HEK293 (cell line): Measurements from ENCODE around the gene PLAAT4.

ENCODE experiments used
- CTCF ChIA-PET: fragments of 350-600 bp; formaldehyde crosslinking; extraction: SDS; loops from one replicate; lab custom pipeline; 2021; ENCODE audit warnings: antibody characterized with exemption; lab: Yijun Ruan, JAX
- POLR2A ChIA-PET: fragments of 300-600 bp; formaldehyde crosslinking; extraction: SDS; loops from one replicate; lab custom pipeline; 2020; ENCODE audit warnings: antibody characterized with exemption, inconsistent platforms; lab: Yijun Ruan, JAX
- H3K27ac ChIP-seq: fragments of 200-500 bp; sonication (Bioruptor generic); 2 replicates; pipeline ENCODE4 v1.5.1; 2014; ENCODE audit warnings: low read depth, low read length, control low read depth, inconsistent platforms; ENCODE audit errors: extremely low read depth
- H3K36me3 ChIP-seq, 2 experiments: fragments of 200-500 bp in 1 of 2; sonication (Bioruptor generic) in 1 of 2; 1 replicate in 1 of 2; 2 replicates in 1 of 2; pipeline ENCODE4 v1.5.1; 2014 to 2017; ENCODE audit warnings: inconsistent platforms in 2 of 2, low read length in 2 of 2; ENCODE audit not compliant: control insufficient read depth in 2 of 2, insufficient read depth in 1 of 2
- H3K4me1 ChIP-seq: fragments of 200-500 bp; sonication (Bioruptor generic); 2 replicates; pipeline ENCODE4 v1.5.1; 2014; ENCODE audit warnings: mild to moderate bottlenecking, low read length, inconsistent platforms; ENCODE audit not compliant: control insufficient read depth, insufficient read depth
- H3K4me3 ChIP-seq: 2 replicates; pipeline ENCODE4 v1.5.1; 2011; ENCODE audit warnings: low read depth, mild to moderate bottlenecking, control low read depth, low read length, moderate library complexity
- H3K9me3 ChIP-seq: fragments of 200-500 bp; sonication (Bioruptor generic); 2 replicates; pipeline ENCODE4 v1.5.1; 2014; ENCODE audit warnings: low read depth, low read length, inconsistent platforms; ENCODE audit not compliant: control insufficient read depth, insufficient read depth
- CTCF ChIP-seq: fragments of 450-650 bp; formaldehyde crosslinking; IDR thresholded peaks from 2 replicates; pipeline ENCODE4 v1.5.1; 2016; ENCODE audit warnings: missing biosample characterization, missing genetic modification characterization
- GLI2 ChIP-seq: fragments of 450-650 bp; formaldehyde crosslinking; IDR thresholded peaks from 2 replicates; pipeline ENCODE4; 2017; ENCODE audit warnings: missing biosample characterization, missing genetic modification characterization, low read depth, borderline replicate concordance
- KLF10 ChIP-seq: fragments of 450-650 bp; IDR thresholded peaks from 2 replicates; pipeline ENCODE4 v1.5.1; 2018; ENCODE audit warnings: missing biosample characterization, mild to moderate bottlenecking, missing genetic modification characterization
- MZF1 ChIP-seq: fragments of 450-650 bp; formaldehyde crosslinking; IDR thresholded peaks from 2 replicates; pipeline ENCODE4 v1.5.1; 2017; ENCODE audit warnings: missing biosample characterization, missing genetic modification characterization, borderline replicate concordance
- WT1 ChIP-seq: fragments of 450-650 bp; formaldehyde crosslinking; IDR thresholded peaks from 2 replicates; pipeline ENCODE4 v1.5.1; 2016; ENCODE audit warnings: missing biosample characterization, missing genetic modification characterization
- ZBTB11 ChIP-seq: fragments of 450-650 bp; formaldehyde crosslinking; conservative IDR thresholded peaks from 2 replicates; pipeline ENCODE4 v1.5.1; 2016; ENCODE audit warnings: low read depth, missing biosample characterization, missing genetic modification characterization
- ZBTB21 ChIP-seq: fragments of 450-650 bp; formaldehyde crosslinking; IDR thresholded peaks from 2 replicates; pipeline ENCODE4 v1.5.1; 2017; ENCODE audit warnings: missing biosample characterization, missing genetic modification characterization
- ZNF133 ChIP-seq: fragments of 450-650 bp; formaldehyde crosslinking; IDR thresholded peaks from 2 replicates; pipeline ENCODE4 v1.5.1; 2016; ENCODE audit warnings: missing biosample characterization, missing genetic modification characterization
- ZNF140 ChIP-seq: fragments of 450-650 bp; formaldehyde crosslinking; IDR thresholded peaks from 2 replicates; pipeline ENCODE4 v1.5.1; 2016; ENCODE audit warnings: missing biosample characterization, missing genetic modification characterization
- ZNF184 ChIP-seq: fragments of 450-650 bp; IDR thresholded peaks from 2 replicates; pipeline ENCODE4 v1.5.1; 2018; ENCODE audit warnings: missing biosample characterization, mild to moderate bottlenecking, missing genetic modification characterization
- ZNF2 ChIP-seq: fragments of 450-650 bp; formaldehyde crosslinking; IDR thresholded peaks from 2 replicates; pipeline ENCODE4 v1.5.1; 2016; ENCODE audit warnings: missing biosample characterization, missing genetic modification characterization
- ZNF248 ChIP-seq: fragments of 450-650 bp; formaldehyde crosslinking; IDR thresholded peaks from 2 replicates; pipeline ENCODE4 v1.5.1; 2017; ENCODE audit warnings: missing biosample characterization, missing genetic modification characterization
- ZNF398 ChIP-seq: fragments of 450-650 bp; formaldehyde crosslinking; IDR thresholded peaks from 2 replicates; pipeline ENCODE4 v1.5.1; 2017; ENCODE audit warnings: missing biosample characterization, missing genetic modification characterization
- ZNF426 ChIP-seq: fragments of 450-650 bp; formaldehyde crosslinking; IDR thresholded peaks from 2 replicates; pipeline ENCODE4 v1.5.1; 2017; ENCODE audit warnings: missing biosample characterization, missing genetic modification characterization, mild to moderate bottlenecking, inconsistent platforms, moderate library complexity
- ZNF449 ChIP-seq: fragments of 450-650 bp; formaldehyde crosslinking; IDR thresholded peaks from 2 replicates; pipeline ENCODE4 v1.5.1; 2017; ENCODE audit warnings: missing biosample characterization, mild to moderate bottlenecking, missing genetic modification characterization, moderate library complexity
- ZNF514 ChIP-seq: fragments of 450-650 bp; formaldehyde crosslinking; IDR thresholded peaks from 2 replicates; pipeline ENCODE4 v1.5.1; 2016; ENCODE audit warnings: missing biosample characterization, missing genetic modification characterization
- ZNF549 ChIP-seq: fragments of 450-650 bp; IDR thresholded peaks from 2 replicates; pipeline ENCODE4 v1.5.1; 2018; ENCODE audit warnings: missing biosample characterization, missing genetic modification characterization, mild to moderate bottlenecking, inconsistent platforms, moderate library complexity
- ZNF654 ChIP-seq: fragments of 450-650 bp; formaldehyde crosslinking; IDR thresholded peaks from 2 replicates; pipeline ENCODE4 v1.5.1; 2016; ENCODE audit warnings: low read depth, missing biosample characterization, missing genetic modification characterization
- ZNF664 ChIP-seq: fragments of 450-650 bp; formaldehyde crosslinking; IDR thresholded peaks from 2 replicates; pipeline ENCODE4 v1.5.1; 2016; ENCODE audit warnings: missing biosample characterization, missing genetic modification characterization
- ZNF670 ChIP-seq: fragments of 450-650 bp; formaldehyde crosslinking; IDR thresholded peaks from 2 replicates; pipeline ENCODE4 v1.5.1; 2016; ENCODE audit warnings: missing biosample characterization, missing genetic modification characterization, low read depth
- ZNF76 ChIP-seq: fragments of 450-650 bp; formaldehyde crosslinking; IDR thresholded peaks from 2 replicates; pipeline ENCODE4; 2016; ENCODE audit warnings: low read depth, missing biosample characterization, missing genetic modification characterization, borderline replicate concordance
- ZNF792 ChIP-seq: fragments of 450-650 bp; formaldehyde crosslinking; IDR thresholded peaks from 2 replicates; pipeline ENCODE4 v1.5.1; 2016; ENCODE audit warnings: missing biosample characterization, missing genetic modification characterization
- ZXDB ChIP-seq: fragments of 450-650 bp; formaldehyde crosslinking; IDR thresholded peaks from 2 replicates; pipeline ENCODE4 v1.5.1; 2016; ENCODE audit warnings: missing biosample characterization, missing genetic modification characterization

The PLAAT4 gene

GRCh38 chr11:63488789-63489188, 47.8 kb upstream of the PLAAT4 start:
- H3K4me1 ChIP-seq: no peaks in the 10 kb centered on the region
- no peak overlapping the region for H3K27ac ChIP-seq
- no peaks in the 10 kb centered on the region for H3K36me3 ChIP-seq
- CTCF ChIA-PET: interaction anchor here (1.3 to 3.9 kb wide), 2 partner anchors 8 to 10 kb away, joined by 3 to 15 read pairs; no protein-coding TSS in a partner anchor
- H3K9me3 ChIP-seq: no peaks in the 10 kb centered on the region
- TF ChIP-seq ZNF654 (no peak), ZNF184 (tag by site-specific recombination) (no peak), ZNF140 (tag by site-specific recombination) (no peak), ZNF398 (tag by site-specific recombination) (no peak), ZNF792 (tag by site-specific recombination) (no peak), ZNF2 (tag by site-specific recombination) (no peak), ZNF664 (tag by site-specific recombination) (no peak), ZNF549 (tag by site-specific recombination) (no peak), MZF1 (tag by site-specific recombination) (no peak), CTCF (no peak), WT1 (tag by site-specific recombination) (no peak), ZNF133 (tag by site-specific recombination) (no peak), ZNF248 (no peak), ZNF426 (tag by site-specific recombination) (no peak), ZNF76 (tag by site-specific recombination) (no peak), ZNF514 (tag by site-specific recombination) (no peak), ZXDB (tag by site-specific recombination) (no peak), ZBTB21 (tag by site-specific recombination) (no peak), ZBTB11 (tag by site-specific recombination) (no peak)
- POLR2A ChIA-PET: no interaction called here
- H3K4me3 ChIP-seq: no peak overlapping the region

- ChIA-PET POLR2A (no interaction called here), CTCF (interaction anchor here (0.6 to 3.9 kb wide), 4 partner anchors 9 to 862 kb away, joined by 3 to 15 read pairs (median 3); no protein-coding TSS in a partner anchor)
- no peak overlapping the region for H3K27ac ChIP-seq
- no peaks in the 10 kb centered on the region for H3K9me3 ChIP-seq
- no peak for TF ChIP-seq ZNF670 (tag by site-specific recombination)
- no peak for TF ChIP-seq GLI2 (tag by site-specific recombination)
- TF ChIP-seq KLF10 (tag by site-specific recombination): no peak
- no peak for TF ChIP-seq ZNF449 (tag by site-specific recombination)
- H3K36me3 ChIP-seq: no peaks in the 10 kb centered on the region
- no peaks in the 10 kb centered on the region for H3K4me1 ChIP-seq
- no peak overlapping the region for H3K4me3 ChIP-seq
Measured at GRCh38 chr11:63489879-63490278, 46.7 kb upstream of the PLAAT4 start.
